GM21528 (cell line): ENCODE data around the gene ATRN.
"Not testable (repeated sequence)": the region's sequence is repeated elsewhere in the genome, so short reads cannot be mapped to it uniquely, and the experiment has no call there.

Experiments used
- ATAC-seq: cut with Tn5 transposase; IDR thresholded peaks from one replicate; pipeline ENCODE4 v1.9.1; 2021; ENCODE audit warnings: mild to moderate bottlenecking, moderate library complexity; ENCODE audit not compliant: unreplicated experiment, low FRiP score

Gene ATRN

GRCh38 chr20:3465301-3465700 is 5.5 kb upstream of the ATRN start:
- no peak for ATAC-seq

- ATAC-seq, result no peak
Measured at GRCh38 chr20:3470208-3470626, 601 bp upstream of the ATRN start.

GRCh38 chr20:3471397-3472021 is 691 bp downstream of the ATRN start:
- peak; percentile 5 for ATAC-seq

- ATAC-seq, result no peak
Measured at GRCh38 chr20:3472105-3472504, 1.3 kb downstream of the ATRN start.

GRCh38 chr20:3473324-3473723 is 2.5 kb downstream of the ATRN start:
- no peak for ATAC-seq

GRCh38 chr20:3473944-3474343 is 3.1 kb downstream of the ATRN start:
- no peak for ATAC-seq

GRCh38 chr20:3477003-3477860 is 6.4 kb downstream of the ATRN start:
- not testable (repeated sequence) for ATAC-seq

- no peak for ATAC-seq
Measured at GRCh38 chr20:3477861-3478544, 7.2 kb downstream of the ATRN start.

- no peak for ATAC-seq
Measured at GRCh38 chr20:3479025-3479424, 8.2 kb downstream of the ATRN start.

- ATAC-seq, result no peak
Measured at GRCh38 chr20:3479759-3480615, 9.2 kb downstream of the ATRN start.

GRCh38 chr20:3483309-3483708 is 12.5 kb downstream of the ATRN start:
- ATAC-seq, result no peak

GRCh38 chr20:3483784-3484183 is 13.0 kb downstream of the ATRN start:
- no peak for ATAC-seq

- ATAC-seq, result no peak
Measured at GRCh38 chr20:3485913-3486312, 15.1 kb downstream of the ATRN start.

GRCh38 chr20:3486850-3487249 is 16.0 kb downstream of the ATRN start:
- no peak for ATAC-seq

GRCh38 chr20:3492669-3493068 is 21.9 kb downstream of the ATRN start:
- ATAC-seq, result no peak

GRCh38 chr20:3494218-3494617 is 23.4 kb downstream of the ATRN start:
- no peak for ATAC-seq

- ATAC-seq, result no peak
Measured at GRCh38 chr20:3502878-3503277, 32.1 kb downstream of the ATRN start.

- ATAC-seq, result no peak
Measured at GRCh38 chr20:3505148-3505547, 34.3 kb downstream of the ATRN start.

GRCh38 chr20:3509064-3509463 is 38.2 kb downstream of the ATRN start:
- no peak for ATAC-seq

- ATAC-seq, result no peak
Measured at GRCh38 chr20:3510110-3510509, 39.3 kb downstream of the ATRN start.
